Endodermal cell (in vitro differentiated cells): ENCODE data around the gene NOTUM. TPM values are rescaled to one million over a fixed set of nuclear protein-coding genes. Genes with fewer than 3 reads are reported as not detected.
"Not testable (repeated sequence)": the region's sequence is repeated elsewhere in the genome, so short reads cannot be mapped to it uniquely, and the experiment has no call there.

Experiments
- DNase-seq: peaks from one replicate; pipeline ENCODE4 v3.0.0-alpha.2; 2017
- H3K27ac ChIP-seq: 2 replicates; pipeline ENCODE4 v1.5.1; 2013; ENCODE audit warnings: mild to moderate bottlenecking, low read depth, low read length, moderate library complexity
- H3K27me3 ChIP-seq: 2 replicates; pipeline ENCODE4 v1.6.1; 2013; ENCODE audit warnings: mild to moderate bottlenecking, low read length, moderate library complexity; ENCODE audit not compliant: insufficient read depth, control insufficient read depth, poor library complexity, severe bottlenecking
- H3K36me3 ChIP-seq: 2 replicates; pipeline ENCODE4 v1.7.0; 2013; ENCODE audit warnings: mild to moderate bottlenecking, low read length, moderate library complexity; ENCODE audit not compliant: control insufficient read depth, insufficient read depth
- H3K4me1 ChIP-seq: one replicate; pipeline ENCODE4 v1.7.0; 2013; ENCODE audit warnings: low read length; ENCODE audit not compliant: control insufficient read depth, insufficient read depth
- H3K4me3 ChIP-seq: 2 replicates; pipeline ENCODE4 v1.5.1; 2013; ENCODE audit warnings: mild to moderate bottlenecking, low read length, moderate library complexity
- H3K9ac ChIP-seq: 2 replicates; pipeline ENCODE4 v1.6.1; 2013; ENCODE audit warnings: mild to moderate bottlenecking, low read length, moderate library complexity; ENCODE audit not compliant: poor library complexity, severe bottlenecking; ENCODE audit errors: extremely low read depth
- H3K9me3 ChIP-seq: 2 replicates; pipeline ENCODE4 v1.6.1; 2013; ENCODE audit warnings: mild to moderate bottlenecking, low read length, moderate library complexity; ENCODE audit not compliant: control insufficient read depth
- H3K27ac Mint-ChIP-seq: 2 replicates; pipeline ENCODE4 v1.8.0; 2020; ENCODE audit warnings: mixed read lengths
- H3K27me3 Mint-ChIP-seq: 2 replicates; pipeline ENCODE4 v1.8.0; 2021; ENCODE audit warnings: mild to moderate bottlenecking, mixed read lengths; ENCODE audit not compliant: insufficient read depth
- H3K36me3 Mint-ChIP-seq: 2 replicates; pipeline ENCODE4 v1.8.0; 2020; ENCODE audit warnings: low read depth, mixed read lengths
- H3K4me1 Mint-ChIP-seq: 2 replicates; pipeline ENCODE4 v1.8.0; 2020; ENCODE audit warnings: mixed read lengths
- H3K4me3 Mint-ChIP-seq: 2 replicates; pipeline ENCODE4 v1.8.0; 2020; ENCODE audit warnings: mild to moderate bottlenecking, moderate library complexity, mixed read lengths
- H3K9me3 Mint-ChIP-seq: 2 replicates; pipeline ENCODE4 v1.8.0; 2020; ENCODE audit warnings: mild to moderate bottlenecking, mixed read lengths
- CTCF ChIP-seq: fragments of 200-600 bp; sonication (generic); conservative IDR thresholded peaks from 2 replicates; pipeline ENCODE4 v1.5.0; 2021; ENCODE audit warnings: antibody characterized with exemption, mild to moderate bottlenecking
- WGBS, 2 experiments: methylation state at CpG; one replicate each; pipeline versions ENCODE4 v1.1.5 to v1.1.7; 2013; ENCODE audit warnings: missing lambda C conversion rate in 2 of 2, mixed read lengths in 1 of 2; ENCODE audit not compliant: insufficient coverage in 1 of 2, insufficient read length in 1 of 2; 5-methylcytosine and 5-hydroxymethylcytosine counted together
- total RNA-seq, 2 donors: library from RNA; stranded (reverse); fragmentation: NEBNext Ultra II Directional in 1 of 2; extraction: Animal tissue kit (Norgen Biotek cat#: 25700) in 1 of 2; gene quantifications; 2 replicates in 1 of 2; 3 replicates in 1 of 2; pipeline ENCODE4 v1.2.1, GENCODE V29; 2021

The NOTUM gene
- total RNA-seq, 2 donors from 2014 or later: 12.5 to 26.3 TPM

GRCh38 chr17:81955058-81955681, 5.8 kb downstream of the NOTUM start:
- Mint-ChIP-seq H3K27me3 (peaks cover 29% of the 10 kb centered on the region), H3K4me3 (no peak overlapping the region), H3K4me1 (no peaks in the 10 kb centered on the region), H3K27ac (no peak overlapping the region), H3K9me3 (no peaks in the 10 kb centered on the region), H3K36me3 (no peaks in the 10 kb centered on the region)
- Histone ChIP-seq H3K27me3 (peaks cover 30% of the 10 kb centered on the region), H3K9me3 (no peaks in the 10 kb centered on the region), H3K4me1 (no peaks in the 10 kb centered on the region), H3K9ac (no peak overlapping the region), H3K27ac (no peak overlapping the region), H3K4me3 (no peak overlapping the region), H3K36me3 (no peaks in the 10 kb centered on the region)
- TF ChIP-seq CTCF: no peak
- no peak for DNase-seq
- 93 to 98% methylated on average over 10 to 26 of the region's 26 CpGs for WGBS, 2 experiments

DNA sequence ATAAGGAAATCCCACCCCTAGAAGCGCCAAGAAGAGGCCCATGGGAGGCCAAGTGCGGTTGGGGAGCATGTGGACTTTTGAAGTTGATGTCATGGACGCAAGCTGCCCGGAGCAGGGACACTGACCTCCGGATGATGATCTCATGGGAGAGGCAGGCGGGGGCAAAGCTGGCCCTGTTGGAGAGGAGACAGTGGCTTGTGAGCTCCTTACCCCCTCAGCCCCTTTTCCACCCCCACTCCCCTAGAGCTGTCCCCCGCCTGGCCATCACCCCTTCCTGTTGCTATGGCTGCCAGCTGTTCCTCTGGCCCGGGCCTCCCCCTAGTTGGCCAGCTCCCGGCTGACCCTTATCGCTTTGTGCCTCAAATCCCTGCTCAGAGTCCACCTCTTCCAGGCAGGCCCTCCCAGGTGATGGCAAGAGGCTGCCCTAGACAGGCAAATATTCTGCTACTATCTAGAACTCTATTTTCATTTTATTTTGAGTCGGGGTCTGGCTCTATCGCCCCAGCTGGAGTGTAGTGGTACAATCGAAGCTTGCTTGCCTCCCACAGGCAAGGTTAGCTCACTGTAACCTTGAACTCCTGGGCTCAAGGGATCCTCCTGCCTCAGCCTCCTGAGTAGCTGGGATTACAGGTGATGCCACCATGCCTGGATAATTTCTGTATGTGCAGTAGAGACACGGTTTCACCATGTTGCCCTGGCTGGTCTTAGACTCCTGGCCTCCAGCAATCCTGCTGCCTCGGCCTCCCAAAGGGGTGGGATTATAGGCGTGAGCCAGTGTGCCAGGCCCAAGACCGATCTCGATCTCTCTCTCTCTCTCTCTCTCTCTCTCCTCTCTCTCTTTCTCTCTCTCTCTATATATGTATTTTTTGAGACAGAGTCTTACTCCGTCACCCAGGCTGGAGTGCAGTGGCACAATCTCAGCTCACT, 6.6 kb downstream of the NOTUM start:
- Histone ChIP-seq H3K9ac (no peak overlapping the region), H3K4me1 (no peaks in the 10 kb centered on the region), H3K36me3 (no peaks in the 10 kb centered on the region), H3K4me3 (no peak overlapping the region), H3K27me3 (peaks cover 22% of the 10 kb centered on the region), H3K27ac (no peak overlapping the region), H3K9me3 (no peaks in the 10 kb centered on the region)
- H3K9me3 Mint-ChIP-seq: no peaks in the 10 kb centered on the region
- no peaks in the 10 kb centered on the region for H3K4me1 Mint-ChIP-seq
- no peak overlapping the region for H3K4me3 Mint-ChIP-seq
- H3K36me3 Mint-ChIP-seq: no peaks in the 10 kb centered on the region
- no peak overlapping the region for H3K27ac Mint-ChIP-seq
- peaks cover 29% of the 10 kb centered on the region for H3K27me3 Mint-ChIP-seq
- peak; percentile 40 for DNase-seq
- 92 to 93% methylated on average over 8 to 19 of the region's 19 CpGs for WGBS, 2 experiments
- no peak for TF ChIP-seq CTCF

GRCh38 chr17:81953443-81953842, 7.5 kb downstream of the NOTUM start:
- peaks cover 20% of the 10 kb centered on the region for H3K27me3 Mint-ChIP-seq

More at GRCh38 chr17:81953443-81953842, 7.5 kb downstream of the NOTUM start:
- H3K4me3 ChIP-seq, H3K4me1 Mint-ChIP-seq, H3K9me3 ChIP-seq, H3K27ac ChIP-seq, H3K36me3 Mint-ChIP-seq, H3K9me3 Mint-ChIP-seq, H3K4me3 Mint-ChIP-seq, DNase-seq, H3K36me3 ChIP-seq, H3K27ac Mint-ChIP-seq, H3K9ac ChIP-seq, H3K4me1 ChIP-seq: not testable (repeated sequence)
- 72 to 80% methylated on average over 5 of the region's 5 CpGs for WGBS, 2 experiments
- H3K27me3 ChIP-seq: peaks cover 13% of the 10 kb centered on the region
